Prostate gland (tissue), 2 donors: Measurements from ENCODE around the gene LSMEM2.

ENCODE experiments used
- POLR2A ChIP-seq: fragments of 450-650 bp; IDR thresholded peaks from one replicate; pipeline ENCODE4 v1.6.1; 2016; ENCODE audit warnings: antibody characterized with exemption, mild to moderate bottlenecking
- POLR2AphosphoS5 ChIP-seq: sonication (generic); formaldehyde crosslinking; IDR thresholded peaks from one replicate; pipeline ENCODE4 v1.6.1; 2017; ENCODE audit warnings: antibody characterized with exemption
- TF ChIP-seq, protein P1 (sequence below), 4 experiments: fragments of 200-600 bp in 2 of 4; fragments of 450-650 bp in 2 of 4; sonication (generic) in 2 of 4; IDR thresholded peaks; 1 replicate in 3 of 4; 2 replicates in 1 of 4; pipeline ENCODE4 v1.5.1; 2016 to 2019; ENCODE audit warnings: antibody characterized with exemption in 4 of 4, mild to moderate bottlenecking in 2 of 4, moderate library complexity in 2 of 4

GRCh38 chr3:50314342-50314741 lies 35.5 kb downstream of the LSMEM2 start:
- TF ChIP-seq, protein P1, sequence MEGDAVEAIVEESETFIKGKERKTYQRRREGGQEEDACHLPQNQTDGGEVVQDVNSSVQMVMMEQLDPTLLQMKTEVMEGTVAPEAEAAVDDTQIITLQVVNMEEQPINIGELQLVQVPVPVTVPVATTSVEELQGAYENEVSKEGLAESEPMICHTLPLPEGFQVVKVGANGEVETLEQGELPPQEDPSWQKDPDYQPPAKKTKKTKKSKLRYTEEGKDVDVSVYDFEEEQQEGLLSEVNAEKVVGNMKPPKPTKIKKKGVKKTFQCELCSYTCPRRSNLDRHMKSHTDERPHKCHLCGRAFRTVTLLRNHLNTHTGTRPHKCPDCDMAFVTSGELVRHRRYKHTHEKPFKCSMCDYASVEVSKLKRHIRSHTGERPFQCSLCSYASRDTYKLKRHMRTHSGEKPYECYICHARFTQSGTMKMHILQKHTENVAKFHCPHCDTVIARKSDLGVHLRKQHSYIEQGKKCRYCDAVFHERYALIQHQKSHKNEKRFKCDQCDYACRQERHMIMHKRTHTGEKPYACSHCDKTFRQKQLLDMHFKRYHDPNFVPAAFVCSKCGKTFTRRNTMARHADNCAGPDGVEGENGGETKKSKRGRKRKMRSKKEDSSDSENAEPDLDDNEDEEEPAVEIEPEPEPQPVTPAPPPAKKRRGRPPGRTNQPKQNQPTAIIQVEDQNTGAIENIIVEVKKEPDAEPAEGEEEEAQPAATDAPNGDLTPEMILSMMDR (IDR thresholded peaks at IDR 0.05): no peak
- TF ChIP-seq POLR2A (no peak), POLR2AphosphoS5 (no peak)
